Measurements from ENCODE around the gene LMAN1L. TPM values are rescaled to one million over a fixed set of nuclear protein-coding genes. Genes with fewer than 3 reads are reported as not detected.

Gene LMAN1L
- total and polyA plus RNA-seq, 4 donors, result 0.11 to 0.29 TPM; not detected in 2

GRCh38 chr15:74864296-74864695 is 51.7 kb downstream of the LMAN1L start:
- Histone ChIP-seq H3K27me3 (ENCODE audit: control insufficient read depth, insufficient read depth, low read length) (no peaks in the 10 kb centered on the region), H3K27ac (ENCODE audit: low read depth, low read length) (no peak overlapping the region), H3K4me3 (ENCODE audit: low read depth, low read length) (no peak overlapping the region)

GRCh38 chr15:74865316-74865715 is 52.7 kb downstream of the LMAN1L start:
- Histone ChIP-seq H3K9me3 (ENCODE audit: control insufficient read depth, insufficient read depth, low read length) (no peaks in the 10 kb centered on the region), H3K36me3 (ENCODE audit: control insufficient read depth, insufficient read depth, low read length) (peaks cover 6% of the 10 kb centered on the region), H3K4me1 (ENCODE audit: control insufficient read depth, insufficient read depth, low read length) (peaks cover 5% of the 10 kb centered on the region), H3K27ac (ENCODE audit: low read depth, low read length) (no peak overlapping the region), H3K4me3 (ENCODE audit: low read depth, low read length) (no peak overlapping the region), H3K27me3 (ENCODE audit: control insufficient read depth, insufficient read depth, low read length) (no peaks in the 10 kb centered on the region)
- whole genome bisulfite sequencing (ENCODE audit: insufficient coverage), result 93% methylated on average over 2 of the region's 2 CpGs
- no peak for DNase-seq (ENCODE audit: low read depth in 4 of 6, low spot score in 6 of 6)

More at GRCh38 chr15:74864296-74864695, 51.7 kb downstream of the LMAN1L start:
- Histone ChIP-seq H3K9me3 (ENCODE audit: control insufficient read depth, insufficient read depth, low read length) (no peaks in the 10 kb centered on the region), H3K4me1 (ENCODE audit: control insufficient read depth, insufficient read depth, low read length) (peaks cover 1% of the 10 kb centered on the region), H3K36me3 (ENCODE audit: control insufficient read depth, insufficient read depth, low read length) (peaks cover 6% of the 10 kb centered on the region)
- 98% methylated on average over 5 of the region's 6 CpGs for WGBS (ENCODE audit: insufficient coverage)
- no peak for DNase-seq (ENCODE audit: low read depth in 4 of 6, low spot score in 6 of 6)

- Histone ChIP-seq H3K27me3 (ENCODE audit: control insufficient read depth, insufficient read depth, low read length) (no peaks in the 10 kb centered on the region), H3K4me3 (ENCODE audit: low read depth, low read length) (no peak overlapping the region), H3K36me3 (ENCODE audit: control insufficient read depth, insufficient read depth, low read length) (peaks cover 6% of the 10 kb centered on the region), H3K27ac (ENCODE audit: low read depth, low read length) (no peak overlapping the region), H3K9me3 (ENCODE audit: control insufficient read depth, insufficient read depth, low read length) (no peaks in the 10 kb centered on the region), H3K4me1 (ENCODE audit: control insufficient read depth, insufficient read depth, low read length) (peaks cover 7% of the 10 kb centered on the region)
- DNase-seq (ENCODE audit: low read depth in 4 of 6, low spot score in 6 of 6), result no peak
- 91% methylated on average over 6 of the region's 6 CpGs for WGBS (ENCODE audit: insufficient coverage)
Measured at GRCh38 chr15:74866090-74866489, 53.5 kb downstream of the LMAN1L start.

GRCh38 chr15:74867466-74868038 is 54.9 kb downstream of the LMAN1L start:
- DNase-seq (ENCODE audit: low read depth in 4 of 6, low spot score in 6 of 6), result no peak
- Histone ChIP-seq H3K27me3 (ENCODE audit: control insufficient read depth, insufficient read depth, low read length) (no peaks in the 10 kb centered on the region), H3K4me3 (ENCODE audit: low read depth, low read length) (no peak overlapping the region), H3K9me3 (ENCODE audit: control insufficient read depth, insufficient read depth, low read length) (no peaks in the 10 kb centered on the region), H3K27ac (ENCODE audit: low read depth, low read length) (no peak overlapping the region), H3K4me1 (ENCODE audit: control insufficient read depth, insufficient read depth, low read length) (peaks cover 21% of the 10 kb centered on the region), H3K36me3 (ENCODE audit: control insufficient read depth, insufficient read depth, low read length) (peaks cover 6% of the 10 kb centered on the region)
- WGBS (ENCODE audit: insufficient coverage), result no CpG with 5 or more reads among the region's 1 CpG

- H3K27ac ChIP-seq (ENCODE audit: low read depth, low read length), result no peak overlapping the region
Measured at GRCh38 chr15:74868059-74868458, 55.4 kb downstream of the LMAN1L start.

GRCh38 chr15:74869372-74869725 is 56.7 kb downstream of the LMAN1L start:
- H3K4me3 ChIP-seq (ENCODE audit: low read depth, low read length), result no peak overlapping the region

More at GRCh38 chr15:74868059-74868458, 55.4 kb downstream of the LMAN1L start:
- no peak for DNase-seq (ENCODE audit: low read depth in 4 of 6, low spot score in 6 of 6)
- Histone ChIP-seq H3K9me3 (ENCODE audit: control insufficient read depth, insufficient read depth, low read length) (no peaks in the 10 kb centered on the region), H3K4me3 (ENCODE audit: low read depth, low read length) (no peak overlapping the region), H3K4me1 (ENCODE audit: control insufficient read depth, insufficient read depth, low read length) (peaks cover 23% of the 10 kb centered on the region), H3K36me3 (ENCODE audit: control insufficient read depth, insufficient read depth, low read length) (peaks cover 6% of the 10 kb centered on the region), H3K27me3 (ENCODE audit: control insufficient read depth, insufficient read depth, low read length) (no peaks in the 10 kb centered on the region)
- WGBS (ENCODE audit: insufficient coverage), result 91% methylated on average over 4 of the region's 6 CpGs

GRCh38 chr15:74869726-74870407 is 57.2 kb downstream of the LMAN1L start:
- DNase-seq (ENCODE audit: low read depth in 4 of 6, low spot score in 6 of 6), result no peak
- WGBS (ENCODE audit: insufficient coverage), result 76% methylated on average over 6 of the region's 6 CpGs
- Histone ChIP-seq H3K27ac (ENCODE audit: low read depth, low read length) (no peak overlapping the region), H3K27me3 (ENCODE audit: control insufficient read depth, insufficient read depth, low read length) (no peaks in the 10 kb centered on the region), H3K36me3 (ENCODE audit: control insufficient read depth, insufficient read depth, low read length) (peaks cover 4% of the 10 kb centered on the region), H3K4me1 (ENCODE audit: control insufficient read depth, insufficient read depth, low read length) (peaks cover 30% of the 10 kb centered on the region), H3K9me3 (ENCODE audit: control insufficient read depth, insufficient read depth, low read length) (no peaks in the 10 kb centered on the region), H3K4me3 (ENCODE audit: low read depth, low read length) (no peak overlapping the region)

More at GRCh38 chr15:74869372-74869725, 56.7 kb downstream of the LMAN1L start:
- Histone ChIP-seq H3K9me3 (ENCODE audit: control insufficient read depth, insufficient read depth, low read length) (no peaks in the 10 kb centered on the region), H3K27ac (ENCODE audit: low read depth, low read length) (no peak overlapping the region), H3K27me3 (ENCODE audit: control insufficient read depth, insufficient read depth, low read length) (no peaks in the 10 kb centered on the region), H3K4me1 (ENCODE audit: control insufficient read depth, insufficient read depth, low read length) (peaks cover 30% of the 10 kb centered on the region), H3K36me3 (ENCODE audit: control insufficient read depth, insufficient read depth, low read length) (peaks cover 4% of the 10 kb centered on the region)
- no peak for DNase-seq (ENCODE audit: low read depth in 4 of 6, low spot score in 6 of 6)

GRCh38 chr15:74870436-74871215 is 58.0 kb downstream of the LMAN1L start:
- Histone ChIP-seq H3K27ac (ENCODE audit: low read depth, low read length) (no peak overlapping the region), H3K4me3 (ENCODE audit: low read depth, low read length) (no peak overlapping the region), H3K36me3 (ENCODE audit: control insufficient read depth, insufficient read depth, low read length) (peaks cover 4% of the 10 kb centered on the region), H3K27me3 (ENCODE audit: control insufficient read depth, insufficient read depth, low read length) (no peaks in the 10 kb centered on the region), H3K9me3 (ENCODE audit: control insufficient read depth, insufficient read depth, low read length) (no peaks in the 10 kb centered on the region), H3K4me1 (ENCODE audit: control insufficient read depth, insufficient read depth, low read length) (peaks cover 30% of the 10 kb centered on the region)
- WGBS (ENCODE audit: insufficient coverage), result 68% methylated on average over 4 of the region's 6 CpGs
- DNase-seq (ENCODE audit: low read depth in 4 of 6, low spot score in 6 of 6), result no peak

GRCh38 chr15:74872702-74873035 is 60.0 kb downstream of the LMAN1L start:
- no peaks in the 10 kb centered on the region for H3K27me3 ChIP-seq (ENCODE audit: control insufficient read depth, insufficient read depth, low read length)
- WGBS (ENCODE audit: insufficient coverage), result under 1% methylated on average over 10 of the region's 11 CpGs
- DNase-seq (ENCODE audit: low read depth in 4 of 6, low spot score in 6 of 6), result no peak
- no peaks in the 10 kb centered on the region for H3K9me3 ChIP-seq (ENCODE audit: control insufficient read depth, insufficient read depth, low read length)
- H3K4me3 ChIP-seq (ENCODE audit: low read depth, low read length), result peak overlapping the region; percentile 96
- peak overlapping the region; percentile 93 for H3K27ac ChIP-seq (ENCODE audit: low read depth, low read length)
- peaks cover 30% of the 10 kb centered on the region for H3K4me1 ChIP-seq (ENCODE audit: control insufficient read depth, insufficient read depth, low read length)
- peaks cover 4% of the 10 kb centered on the region for H3K36me3 ChIP-seq (ENCODE audit: control insufficient read depth, insufficient read depth, low read length)
